Adipocyte (in vitro differentiated cells): Measurements from ENCODE around the gene KCNJ4.
A peak's percentile ranks its signal among the peaks of the same experiment; 100 is the strongest.
"Not testable (repeated sequence)": the region's sequence is repeated elsewhere in the genome, so short reads cannot be mapped to it uniquely, and the experiment has no call there.

Source experiments
- DNase-seq: peaks from one replicate; pipeline ENCODE4 v3.0.0-alpha.2; 2015; ENCODE audit warnings: low read depth
- H3K27me3 ChIP-seq: replicated peaks from 2 replicates; pipeline ENCODE4 v1.7.0; 2013; ENCODE audit warnings: mild to moderate bottlenecking, low read length, moderate library complexity; ENCODE audit not compliant: control insufficient read depth, insufficient read depth
- H3K36me3 ChIP-seq: 2 replicates; pipeline ENCODE4 v1.7.0; 2013; ENCODE audit warnings: low read length, mild to moderate bottlenecking, moderate library complexity; ENCODE audit not compliant: control insufficient read depth, insufficient read depth, severe bottlenecking
- H3K4me1 ChIP-seq: 2 replicates; pipeline ENCODE4 v1.7.0; 2013; ENCODE audit warnings: mild to moderate bottlenecking, low read length, moderate library complexity; ENCODE audit not compliant: control insufficient read depth, insufficient read depth
- H3K4me3 ChIP-seq: 2 replicates; pipeline ENCODE4 v1.7.0; 2013; ENCODE audit warnings: mild to moderate bottlenecking, low read length, moderate library complexity
- H3K9ac ChIP-seq: 2 replicates; pipeline ENCODE4 v1.7.0; 2013; ENCODE audit warnings: mild to moderate bottlenecking, low read length, moderate library complexity
- H3K9me3 ChIP-seq: 2 replicates; pipeline ENCODE4 v1.7.0; 2013; ENCODE audit warnings: mild to moderate bottlenecking, low read length, moderate library complexity; ENCODE audit not compliant: control insufficient read depth

The KCNJ4 gene

GRCh38 chr22:38487946-38488345 is 32.9 kb upstream of the KCNJ4 start:
- Histone ChIP-seq H3K4me1 (peaks cover 38% of the 10 kb centered on the region), H3K9ac (no peak overlapping the region), H3K36me3 (peaks cover 98% of the 10 kb centered on the region), H3K27me3 (no peaks in the 10 kb centered on the region), H3K9me3 (no peaks in the 10 kb centered on the region), H3K4me3 (no peak overlapping the region)
- DNase-seq: no peak

GRCh38 chr22:38485783-38486182 is 30.8 kb upstream of the KCNJ4 start:
- Histone ChIP-seq H3K4me3 (no peak overlapping the region), H3K4me1 (peaks cover 19% of the 10 kb centered on the region), H3K36me3 (peaks cover 98% of the 10 kb centered on the region), H3K9ac (no peak overlapping the region), H3K9me3 (no peaks in the 10 kb centered on the region), H3K27me3 (no peaks in the 10 kb centered on the region)
- DNase-seq: no peak

DNA sequence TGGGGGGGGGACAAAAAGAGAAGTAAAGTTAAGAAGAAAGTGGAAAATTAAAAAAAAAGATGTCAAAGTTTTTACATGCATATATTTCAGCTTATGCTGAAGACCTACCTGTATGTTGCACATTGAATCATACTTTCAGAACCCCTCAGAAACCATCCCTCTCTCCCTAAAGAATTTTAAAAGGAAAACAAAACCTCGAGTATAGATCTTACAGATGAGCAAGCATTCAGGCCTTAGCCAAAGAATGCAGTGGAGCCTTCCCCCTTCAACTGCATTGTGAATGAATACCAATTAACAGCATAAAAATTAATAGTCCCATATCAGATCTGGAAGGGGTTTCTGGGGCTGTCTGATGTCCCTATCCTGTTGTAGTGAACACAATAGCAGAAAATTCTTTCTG is 29.2 kb upstream of the KCNJ4 start:
- no peak overlapping the region for H3K4me3 ChIP-seq
- H3K4me1 ChIP-seq: peaks cover 4% of the 10 kb centered on the region
- H3K9ac ChIP-seq: no peak overlapping the region
- H3K27me3 ChIP-seq: no peaks in the 10 kb centered on the region
- DNase-seq: no peak
- peaks cover 97% of the 10 kb centered on the region for H3K36me3 ChIP-seq
- no peaks in the 10 kb centered on the region for H3K9me3 ChIP-seq

- H3K9ac ChIP-seq: no peak overlapping the region
- no peak overlapping the region for H3K4me3 ChIP-seq
- H3K36me3 ChIP-seq: peaks cover 86% of the 10 kb centered on the region
Observed at GRCh38 chr22:38482662-38483308, 27.8 kb upstream of the KCNJ4 start.

DNA sequence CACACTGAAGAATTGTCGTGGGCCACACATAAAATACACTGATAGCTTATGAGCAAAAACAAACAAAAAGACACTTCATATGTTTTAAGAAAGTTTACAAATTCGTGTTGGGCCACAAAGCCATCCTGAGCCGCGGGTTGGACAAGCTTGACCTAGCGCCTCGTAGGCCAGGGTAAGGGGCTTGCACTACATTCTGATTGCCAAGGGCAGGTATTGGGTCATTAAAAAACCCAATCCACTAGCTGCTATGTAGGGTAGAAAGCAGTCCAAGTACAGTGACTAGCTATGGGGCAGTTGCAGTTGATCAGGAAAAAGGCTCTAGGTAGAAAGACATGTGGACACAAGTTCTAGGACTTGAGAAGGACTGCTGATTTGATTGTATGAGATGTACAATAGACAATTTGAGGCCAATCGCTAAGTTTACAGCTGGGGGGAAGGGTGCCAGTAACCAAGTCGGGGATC is 26.9 kb upstream of the KCNJ4 start:
- Histone ChIP-seq H3K9me3 (no peaks in the 10 kb centered on the region), H3K36me3 (peaks cover 82% of the 10 kb centered on the region), H3K9ac (no peak overlapping the region), H3K27me3 (no peaks in the 10 kb centered on the region), H3K4me3 (no peak overlapping the region), H3K4me1 (peaks cover 4% of the 10 kb centered on the region)
- no peak for DNase-seq

More at GRCh38 chr22:38482662-38483308, 27.8 kb upstream of the KCNJ4 start:
- DNase-seq: no peak
- Histone ChIP-seq H3K4me1 (peaks cover 4% of the 10 kb centered on the region), H3K27me3 (no peaks in the 10 kb centered on the region), H3K9me3 (no peaks in the 10 kb centered on the region)

GRCh38 chr22:38481162-38481870 is 26.3 kb upstream of the KCNJ4 start:
- Histone ChIP-seq H3K36me3 (peaks cover 76% of the 10 kb centered on the region), H3K9ac (no peak overlapping the region), H3K27me3 (no peaks in the 10 kb centered on the region), H3K4me3 (no peak overlapping the region), H3K4me1 (peaks cover 4% of the 10 kb centered on the region), H3K9me3 (no peaks in the 10 kb centered on the region)
- DNase-seq: peak; percentile 49

GRCh38 chr22:38479096-38479837 is 24.3 kb upstream of the KCNJ4 start:
- Histone ChIP-seq H3K4me1 (no peaks in the 10 kb centered on the region), H3K4me3 (no peak overlapping the region), H3K27me3 (no peaks in the 10 kb centered on the region), H3K9ac (no peak overlapping the region), H3K9me3 (no peaks in the 10 kb centered on the region), H3K36me3 (peaks cover 62% of the 10 kb centered on the region)
- peak; percentile 55 for DNase-seq

- Histone ChIP-seq H3K4me1 (no peaks in the 10 kb centered on the region), H3K9ac (no peak overlapping the region), H3K27me3 (no peaks in the 10 kb centered on the region), H3K9me3 (no peaks in the 10 kb centered on the region), H3K4me3 (no peak overlapping the region), H3K36me3 (peaks cover 46% of the 10 kb centered on the region)
- no peak for DNase-seq
Observed at GRCh38 chr22:38477585-38477984, 22.6 kb upstream of the KCNJ4 start.

DNA sequence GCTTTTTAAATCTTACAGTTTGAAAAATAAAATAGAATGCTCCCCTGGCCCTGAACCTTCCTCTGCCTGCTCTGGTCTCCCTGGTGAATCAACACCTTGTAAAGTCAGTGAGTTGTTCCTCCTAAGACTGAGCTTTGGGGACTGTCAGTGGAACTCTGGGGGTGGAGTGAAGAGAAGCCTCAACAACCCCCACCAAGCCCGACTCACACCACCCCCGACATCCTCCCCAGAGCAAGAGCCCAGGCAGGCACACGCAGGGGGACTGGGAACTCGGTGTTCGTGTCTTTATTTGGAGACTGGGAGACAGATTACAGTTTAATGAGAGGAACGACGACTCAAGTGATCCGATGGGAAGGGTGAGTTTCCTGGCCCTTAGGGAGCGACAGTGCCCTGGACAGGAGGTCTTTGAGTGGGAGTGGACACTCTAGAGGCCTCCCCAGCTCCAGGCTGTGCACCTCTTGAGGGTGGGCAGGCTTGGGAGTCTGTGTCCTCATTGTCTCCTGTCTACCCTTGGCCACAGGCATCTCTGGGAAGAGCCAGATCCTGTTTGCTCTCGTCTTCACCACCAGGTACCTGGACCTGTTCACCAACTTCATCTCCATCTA is 19.1 kb upstream of the KCNJ4 start:
- Histone ChIP-seq H3K27me3 (no peaks in the 10 kb centered on the region), H3K9me3 (no peaks in the 10 kb centered on the region), H3K36me3 (peaks cover 12% of the 10 kb centered on the region), H3K4me3 (no peak overlapping the region), H3K9ac (no peak overlapping the region), H3K4me1 (peaks cover 3% of the 10 kb centered on the region)
- no peak for DNase-seq

GRCh38 chr22:38471237-38471636 is 16.2 kb upstream of the KCNJ4 start:
- H3K27me3 ChIP-seq: no peaks in the 10 kb centered on the region
- no peak overlapping the region for H3K4me3 ChIP-seq
- H3K4me1 ChIP-seq: peaks cover 13% of the 10 kb centered on the region
- no peaks in the 10 kb centered on the region for H3K9me3 ChIP-seq
- no peak overlapping the region for H3K9ac ChIP-seq
- peaks cover 5% of the 10 kb centered on the region for H3K36me3 ChIP-seq
- DNase-seq: no peak

DNA sequence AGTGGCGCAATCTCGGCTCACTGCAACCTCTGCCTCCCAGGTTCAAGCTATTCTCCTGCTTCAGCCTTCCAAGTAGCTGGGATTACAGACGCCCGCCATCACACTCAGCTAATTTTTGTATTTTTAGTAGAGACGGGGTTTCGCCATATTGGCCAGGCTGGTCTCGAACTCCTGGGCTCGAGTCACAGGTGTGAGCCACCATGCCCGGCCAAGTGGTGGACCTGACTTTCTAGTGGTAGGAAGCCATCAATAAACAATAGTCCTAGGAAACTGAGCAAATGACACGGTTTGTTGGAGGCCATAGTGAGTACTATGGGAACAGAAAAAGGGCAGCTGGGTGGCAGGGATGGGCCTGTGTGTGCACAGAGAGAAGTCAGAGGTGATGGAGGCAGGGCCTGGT is 15.2 kb upstream of the KCNJ4 start:
- H3K27me3 ChIP-seq, H3K9me3 ChIP-seq: not testable (repeated sequence)

More for the DNA sequence above, 15.2 kb upstream of the KCNJ4 start:
- H3K4me1 ChIP-seq: peaks cover 13% of the 10 kb centered on the region
- H3K36me3 ChIP-seq, H3K4me3 ChIP-seq, DNase-seq, H3K9ac ChIP-seq: not testable (repeated sequence)
